GM10248 (cell line): ENCODE results near the gene STAP2.
A peak's percentile ranks its signal among the peaks of the same experiment; 100 is the strongest.

Source experiments
- CTCF ChIA-PET: fragments of 300-600 bp; sonication (Branson Sonifier 250); formaldehyde crosslinking; extraction: SDS; loops from one replicate; lab custom pipeline; 2021; ENCODE audit warnings: antibody characterized with exemption; lab: Yijun Ruan, JAX
- POLR2A ChIA-PET: fragments of 350-650 bp; sonication (Branson Sonifier 250); formaldehyde crosslinking; extraction: SDS; loops from one replicate; lab custom pipeline; 2020; ENCODE audit warnings: antibody characterized with exemption; lab: Yijun Ruan, JAX
- DNase-seq: peaks from one replicate; pipeline ENCODE4 v3.0.0; 2012; ENCODE audit errors: extremely low spot score
- CTCF ChIP-seq: IDR thresholded peaks from 2 replicates; pipeline ENCODE4 v1.5.1; 2012; ENCODE audit warnings: mild to moderate bottlenecking, low read depth; ENCODE audit errors: extremely low read depth, missing control alignments, control extremely low read depth

The STAP2 gene

GRCh38 chr19:4338441-4339355, at the start of gene STAP2:
Gene STAP2 (minus strand): TSS chr19:4338827. CDS start chr19:4338753, 74 bp downstream.
- ChIA-PET CTCF (interaction anchor here (1.0 to 3.9 kb wide), 5 partner anchors 9 to 106 kb away, joined by 3 to 21 read pairs (median 4); no protein-coding TSS in a partner anchor), POLR2A (interaction anchor here (0.6 kb wide), 1 partner anchor 100 kb away, joined by 4 read pairs; no protein-coding TSS in a partner anchor)
- peak; percentile 42 for DNase-seq
- TF ChIP-seq CTCF = no peak

GRCh38 chr19:4386041-4386782, 47.6 kb upstream of the STAP2 start:
- no peak for TF ChIP-seq CTCF
- no peak for DNase-seq
- ChIA-PET POLR2A (no interaction called here), CTCF (interaction anchor here (1.4 to 3.5 kb wide), 3 partner anchors 14 to 16 kb away, joined by 3 to 18 read pairs (median 4); partner anchors contain the start of genes CHAF1A and SH3GL1)

GRCh38 chr19:4385291-4386040, 46.8 kb upstream of the STAP2 start:
- CTCF ChIA-PET = interaction anchor here (1.4 to 3.5 kb wide), 4 partner anchors 9 to 17 kb away, joined by 3 to 18 read pairs (median 4); partner anchors contain the start of genes CHAF1A and SH3GL1
- no peak for DNase-seq
- POLR2A ChIA-PET = no interaction called here
- TF ChIP-seq CTCF = no peak

GRCh38 chr19:4380254-4380727, 41.7 kb upstream of the STAP2 start:
- CTCF ChIA-PET = interaction anchor here (0.9 to 6.4 kb wide), 6 partner anchors 10 to 28 kb away, joined by 3 to 45 read pairs (median 4); partner anchors contain the start of genes CHAF1A and SH3GL1
- peak; percentile 56 for DNase-seq
- TF ChIP-seq CTCF = no peak
- POLR2A ChIA-PET = interaction anchor here (0.6 to 1.3 kb wide), 3 partner anchors 38 to 375 kb away, joined by 3 to 4 read pairs (median 4); no protein-coding TSS in a partner anchor

GRCh38 chr19:4379383-4380253, 41.0 kb upstream of the STAP2 start:
- POLR2A ChIA-PET = interaction anchor here (0.5 to 1.3 kb wide), 4 partner anchors 14 to 1341 kb away, joined by 3 to 10 read pairs (median 4); no protein-coding TSS in a partner anchor
- CTCF ChIA-PET = interaction anchor here (1.0 to 6.4 kb wide), 7 partner anchors 10 to 113 kb away, joined by 3 to 45 read pairs (median 7); partner anchors contain the start of genes CHAF1A and SH3GL1
- peak; percentile 60 for DNase-seq
- no peak for TF ChIP-seq CTCF
